HL-60 (cell line): ENCODE results near the gene ITGA3.

Experiments
- CTCF ChIP-seq: IDR thresholded peaks from one replicate; pipeline ENCODE4 v1.5.1; 2011; ENCODE audit warnings: low read length, control low read depth, inconsistent platforms; ENCODE audit not compliant: insufficient read depth
- GABPA ChIP-seq: IDR thresholded peaks from 2 replicates; pipeline ENCODE4 v1.6.1; 2012; ENCODE audit warnings: low read depth

DNA sequence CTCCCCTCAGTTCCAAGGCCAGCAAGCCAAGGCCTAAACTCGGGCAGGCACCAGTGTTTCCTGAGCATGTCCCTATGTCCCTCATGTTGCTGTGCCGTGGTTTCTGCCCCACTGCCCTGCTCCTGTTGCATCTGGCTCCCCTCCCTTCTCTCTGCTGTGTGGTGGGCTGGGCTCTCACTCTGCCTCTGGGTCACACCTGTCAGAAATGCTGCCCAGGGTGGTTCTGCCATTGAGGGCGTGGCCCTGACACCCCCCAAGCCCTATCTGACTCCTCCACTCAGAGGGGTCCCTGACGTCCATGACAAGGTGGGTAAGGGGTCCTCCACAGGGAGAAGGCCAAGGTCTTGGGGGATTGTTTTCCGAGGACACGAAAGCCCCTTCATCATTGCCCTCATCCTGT is 9.2 kb upstream of the ITGA3 start:
- TF ChIP-seq CTCF (no peak), GABPA (no peak)
